ENCODE data around the gene MRPL43. TPM values are rescaled to one million over a fixed set of nuclear protein-coding genes. Genes with fewer than 3 reads are reported as not detected.
A peak's percentile ranks its signal among the peaks of the same experiment; 100 is the strongest.

The MRPL43 gene
- total RNA-seq, 1 experiment from 2014 or later = 136 TPM

- Histone ChIP-seq H3K27me3 (ENCODE audit: insufficient read depth, low read length) (no peaks in the 10 kb centered on the region), H3K4me3 (replicated peaks in 1 of 2; ENCODE audit: low read depth in 1 of 2, low read length in 2 of 2) (peak overlapping the region; percentile 82 to 96), H3K9ac (ENCODE audit: low read length) (peak overlapping the region; percentile 96), H2AFZ (ENCODE audit: low read depth, low read length, poor library complexity, severe bottlenecking) (no peak overlapping the region), H3K27ac (ENCODE audit: low read depth, low read length) (peak overlapping the region; percentile 84), H4K20me1 (ENCODE audit: insufficient read depth) (no peaks in the 10 kb centered on the region; the same call in 1 of the 2 replicates), H3K79me2 (ENCODE audit: insufficient read depth, low read length) (peaks cover 62% of the 10 kb centered on the region), H3K36me3 (ENCODE audit: control insufficient read depth in 1 of 2, insufficient read depth in 2 of 2, low read length in 2 of 2) (peaks cover 27 to 32% of the 10 kb centered on the region in 2 experiments), H3K4me1 (ENCODE audit: control insufficient read depth in 1 of 2, insufficient read depth in 2 of 2, low read length in 2 of 2) (peaks cover 10 to 28% of the 10 kb centered on the region in 2 experiments; a peak in 3 of 4 replicates), H3K9me2 (ENCODE audit: insufficient read depth) (no peaks in the 10 kb centered on the region), H3K4me2 (ENCODE audit: low read length) (peak overlapping the region; percentile 96), H3K9me3 (ENCODE audit: control insufficient read depth in 1 of 2, insufficient read depth in 1 of 2, low read depth in 1 of 2, low read length in 2 of 2) (no peaks in the 10 kb centered on the region)
- DNase-seq (ENCODE audit: low read depth, low spot score) = no peak
- peak; percentile 33 for ATAC-seq
- intact Hi-C loops (cut with micrococcal nuclease) = no loop called here
- CTCF ChIA-PET = interaction anchor here (0.6 to 1.5 kb wide), 2 partner anchors 9 to 11 kb away, joined by 3 to 6 read pairs; no protein-coding TSS in a partner anchor
- 0 out of 2 replicates have a peak, but pooled peaks have one; percentile 1 for TF ChIP-seq ZFX (IDR thresholded peaks at IDR 0.05)
- no peak for TF ChIP-seq EZH2phosphoT487 (IDR thresholded peaks at IDR 0.05; ENCODE audit: borderline replicate concordance)
- RAD21 ChIA-PET (ENCODE audit: low non-redundant PET in 1 of 2, low total read pairs in 2 of 2, uncharacterized antibody in 2 of 2, unreplicated experiment in 2 of 2) = no interaction called here
- POLR2A ChIA-PET = interaction anchor here (1.0 to 1.6 kb wide), 2 partner anchors 10 to 26 kb away, joined by 3 to 6 read pairs; no protein-coding TSS in a partner anchor
- TSS peak; percentile 74 for BruUV-seq (replicated peaks)
Measured at GRCh38 chr10:100987685-100988049, 370 bp upstream of the MRPL43 start.

DNA sequence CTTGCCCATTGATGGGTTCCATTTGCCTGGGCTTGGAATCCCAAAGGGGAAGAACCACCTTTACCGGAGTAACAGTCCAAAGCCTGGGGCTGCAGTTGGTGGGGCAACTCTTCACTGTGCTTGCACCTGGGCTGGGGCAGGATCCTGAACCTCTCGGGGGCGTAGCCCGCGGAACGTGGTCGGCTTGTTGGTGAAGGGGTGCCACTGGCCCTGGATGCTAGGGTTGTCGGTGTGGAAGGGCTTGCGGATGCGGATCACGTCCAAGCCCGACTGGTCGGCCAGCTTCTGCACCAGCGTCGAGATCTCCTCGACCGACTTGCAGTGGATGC, 710 bp downstream of the MRPL43 start:
- H3K9ac ChIP-seq (ENCODE audit: low read length) = peak overlapping the region; percentile 96
- ChIA-PET POLR2A (no interaction called here), RAD21 (ENCODE audit: low non-redundant PET in 1 of 2, low total read pairs in 2 of 2, uncharacterized antibody in 2 of 2, unreplicated experiment in 2 of 2) (no interaction called here), CTCF (interaction anchor here (1.5 kb wide), 1 partner anchor 10 kb away, joined by 6 read pairs; no protein-coding TSS in a partner anchor)
- H3K79me2 ChIP-seq (ENCODE audit: insufficient read depth, low read length) = peaks cover 62% of the 10 kb centered on the region
- peak overlapping the region; percentile 96 for H3K4me2 ChIP-seq (ENCODE audit: low read length)
- H2AFZ ChIP-seq (ENCODE audit: low read depth, low read length, poor library complexity, severe bottlenecking) = no peak overlapping the region
- H4K20me1 ChIP-seq (ENCODE audit: insufficient read depth) = no peaks in the 10 kb centered on the region; the same call in 1 of the 2 replicates
- H3K9me2 ChIP-seq (ENCODE audit: insufficient read depth) = no peaks in the 10 kb centered on the region
- H3K4me1 ChIP-seq (ENCODE audit: control insufficient read depth in 1 of 2, insufficient read depth in 2 of 2, low read length in 2 of 2) = peaks cover 10 to 28% of the 10 kb centered on the region in 2 experiments; a peak in 3 of 4 replicates
- ATAC-seq = no peak; the same call in 1 of the 2 replicates
- DNase-seq (ENCODE audit: low read depth, low spot score) = no peak
- peak overlapping the region; percentile 84; the same call in 1 of the 2 replicates for H3K27ac ChIP-seq (ENCODE audit: low read depth, low read length)
- H3K36me3 ChIP-seq (ENCODE audit: control insufficient read depth in 1 of 2, insufficient read depth in 2 of 2, low read length in 2 of 2) = peaks cover 27 to 32% of the 10 kb centered on the region in 2 experiments
- peak overlapping the region; percentile 82 to 96 for H3K4me3 ChIP-seq (replicated peaks in 1 of 2; ENCODE audit: low read depth in 1 of 2, low read length in 2 of 2)
- intact Hi-C loops (cut with micrococcal nuclease) = no loop called here
- TSS peak; percentile 80 for BruUV-seq (replicated peaks)
- H3K27me3 ChIP-seq (ENCODE audit: insufficient read depth, low read length) = no peaks in the 10 kb centered on the region
- no peaks in the 10 kb centered on the region for H3K9me3 ChIP-seq (ENCODE audit: control insufficient read depth in 1 of 2, insufficient read depth in 1 of 2, low read depth in 1 of 2, low read length in 2 of 2)
- TF ChIP-seq CBX3 (IDR thresholded peaks at IDR 0.05; ENCODE audit: low read depth) (no peak), YY1 (IDR thresholded peaks at IDR 0.05; ENCODE audit: extremely low read depth, insufficient replicate concordance, low read depth, low read length) (no peak), JUND (IDR thresholded peaks at IDR 0.05) (no peak), SIN3A (IDR thresholded peaks at IDR 0.05; ENCODE audit: low read depth) (no peak), SP1 (IDR thresholded peaks at IDR 0.05; ENCODE audit: low read depth) (no peak), EZH2 (IDR thresholded peaks at IDR 0.05) (no peak), EZH2phosphoT487 (IDR thresholded peaks at IDR 0.05; ENCODE audit: borderline replicate concordance) (no peak), ELF1 (IDR thresholded peaks at IDR 0.05; ENCODE audit: borderline replicate concordance, low read depth) (no peak), ZFX (IDR thresholded peaks at IDR 0.05) (no peak), EGR1 (IDR thresholded peaks at IDR 0.05; ENCODE audit: low read depth) (no peak), CEBPB (IDR thresholded peaks at IDR 0.05; ENCODE audit: low read depth) (no peak), MAX (IDR thresholded peaks at IDR 0.05) (no peak), POLR2A (IDR thresholded peaks at IDR 0.05; ENCODE audit: borderline replicate concordance, extremely low read depth, insufficient read depth, insufficient read length) (no peak), POLR2AphosphoS5 (IDR thresholded peaks at IDR 0.05; ENCODE audit: low read depth, low read length) (no peak)
- TF ChIP-seq, protein P1, sequence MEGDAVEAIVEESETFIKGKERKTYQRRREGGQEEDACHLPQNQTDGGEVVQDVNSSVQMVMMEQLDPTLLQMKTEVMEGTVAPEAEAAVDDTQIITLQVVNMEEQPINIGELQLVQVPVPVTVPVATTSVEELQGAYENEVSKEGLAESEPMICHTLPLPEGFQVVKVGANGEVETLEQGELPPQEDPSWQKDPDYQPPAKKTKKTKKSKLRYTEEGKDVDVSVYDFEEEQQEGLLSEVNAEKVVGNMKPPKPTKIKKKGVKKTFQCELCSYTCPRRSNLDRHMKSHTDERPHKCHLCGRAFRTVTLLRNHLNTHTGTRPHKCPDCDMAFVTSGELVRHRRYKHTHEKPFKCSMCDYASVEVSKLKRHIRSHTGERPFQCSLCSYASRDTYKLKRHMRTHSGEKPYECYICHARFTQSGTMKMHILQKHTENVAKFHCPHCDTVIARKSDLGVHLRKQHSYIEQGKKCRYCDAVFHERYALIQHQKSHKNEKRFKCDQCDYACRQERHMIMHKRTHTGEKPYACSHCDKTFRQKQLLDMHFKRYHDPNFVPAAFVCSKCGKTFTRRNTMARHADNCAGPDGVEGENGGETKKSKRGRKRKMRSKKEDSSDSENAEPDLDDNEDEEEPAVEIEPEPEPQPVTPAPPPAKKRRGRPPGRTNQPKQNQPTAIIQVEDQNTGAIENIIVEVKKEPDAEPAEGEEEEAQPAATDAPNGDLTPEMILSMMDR (IDR thresholded peaks at IDR 0.05 in 2 of 3, conservative IDR thresholded peaks at IDR 0.05 in 1 of 3; ENCODE audit: borderline replicate concordance in 1 of 3, insufficient read depth in 1 of 3, low read depth in 2 of 3, low read length in 2 of 3) = no peak
- TF ChIP-seq, protein P2, sequence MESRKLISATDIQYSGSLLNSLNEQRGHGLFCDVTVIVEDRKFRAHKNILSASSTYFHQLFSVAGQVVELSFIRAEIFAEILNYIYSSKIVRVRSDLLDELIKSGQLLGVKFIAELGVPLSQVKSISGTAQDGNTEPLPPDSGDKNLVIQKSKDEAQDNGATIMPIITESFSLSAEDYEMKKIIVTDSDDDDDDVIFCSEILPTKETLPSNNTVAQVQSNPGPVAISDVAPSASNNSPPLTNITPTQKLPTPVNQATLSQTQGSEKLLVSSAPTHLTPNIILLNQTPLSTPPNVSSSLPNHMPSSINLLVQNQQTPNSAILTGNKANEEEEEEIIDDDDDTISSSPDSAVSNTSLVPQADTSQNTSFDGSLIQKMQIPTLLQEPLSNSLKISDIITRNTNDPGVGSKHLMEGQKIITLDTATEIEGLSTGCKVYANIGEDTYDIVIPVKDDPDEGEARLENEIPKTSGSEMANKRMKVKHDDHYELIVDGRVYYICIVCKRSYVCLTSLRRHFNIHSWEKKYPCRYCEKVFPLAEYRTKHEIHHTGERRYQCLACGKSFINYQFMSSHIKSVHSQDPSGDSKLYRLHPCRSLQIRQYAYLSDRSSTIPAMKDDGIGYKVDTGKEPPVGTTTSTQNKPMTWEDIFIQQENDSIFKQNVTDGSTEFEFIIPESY (IDR thresholded peaks at IDR 0.05; ENCODE audit: extremely low read depth, insufficient replicate concordance, low read length) = no peak

Measured in HCT116 (cell line).